GM23338 (cell line): Measurements from ENCODE around the gene HORMAD2. TPM values are rescaled to one million over a fixed set of nuclear protein-coding genes. Genes with fewer than 3 reads are reported as not detected.

Experiments used
- ATAC-seq: fragments of 200-7000 bp; cut with Tn5 transposase; 3 replicates; pipeline ENCODE4 v1.9.1; 2020
- DNase-seq: peaks from one replicate; pipeline ENCODE4 v3.0.0-alpha.2; 2015; ENCODE audit warnings: low spot score
- H2AFZ ChIP-seq: fragments of 200-600 bp; sonication (generic); 2 replicates; pipeline ENCODE4 v1.8.0; 2016; ENCODE audit warnings: antibody characterized with exemption, mild to moderate bottlenecking, moderate library complexity
- H3F3A ChIP-seq: fragments of 200-600 bp; sonication (generic); replicated peaks from 2 replicates; pipeline ENCODE4 v1.8.0; 2017; ENCODE audit warnings: antibody characterized with exemption, mixed run types, low read depth
- H3K27ac ChIP-seq: fragments of 200-600 bp; sonication (generic); 2 replicates; pipeline ENCODE4 v1.6.1; 2016; ENCODE audit warnings: low read depth
- H3K27me3 ChIP-seq: fragments of 200-600 bp; sonication (generic); 2 replicates; pipeline ENCODE4 v1.8.0; 2016; ENCODE audit warnings: mild to moderate bottlenecking, mixed run types, moderate library complexity; ENCODE audit not compliant: insufficient read depth
- H3K36me3 ChIP-seq: fragments of 200-600 bp; sonication (generic); 2 replicates; pipeline ENCODE4 v1.8.0; 2016; ENCODE audit warnings: mild to moderate bottlenecking; ENCODE audit not compliant: insufficient read depth
- H3K4me1 ChIP-seq: fragments of 200-600 bp; sonication (generic); 2 replicates; pipeline ENCODE4 v1.8.0; 2016; ENCODE audit warnings: mild to moderate bottlenecking, moderate library complexity; ENCODE audit not compliant: insufficient read depth
- H3K4me2 ChIP-seq: fragments of 200-600 bp; sonication (generic); 2 replicates; pipeline ENCODE4 v1.7.1; 2017; ENCODE audit warnings: mixed run types
- H3K4me3 ChIP-seq: fragments of 200-600 bp; sonication (generic); 2 replicates; pipeline ENCODE4 v1.6.1; 2016; ENCODE audit warnings: mixed run types
- H3K79me2 ChIP-seq: fragments of 200-600 bp; sonication (generic); replicated peaks from 2 replicates; pipeline ENCODE4 v1.8.0; 2017; ENCODE audit warnings: mild to moderate bottlenecking; ENCODE audit not compliant: insufficient read depth
- H3K9me2 ChIP-seq: fragments of 200-600 bp; sonication (generic); 2 replicates; pipeline ENCODE4 v1.8.0; 2017; ENCODE audit not compliant: insufficient read depth
- H4K20me1 ChIP-seq: fragments of 200-600 bp; sonication (generic); replicated peaks from 2 replicates; pipeline ENCODE4 v1.8.0; 2017; ENCODE audit warnings: mild to moderate bottlenecking; ENCODE audit not compliant: insufficient read depth
- H3K27ac Mint-ChIP-seq: 2 replicates; pipeline ENCODE4 v1.8.0; 2020; ENCODE audit warnings: inconsistent platforms, mild to moderate bottlenecking, moderate library complexity, mixed read lengths
- H3K27me3 Mint-ChIP-seq: 3 replicates; pipeline ENCODE4 v1.8.0; 2022; ENCODE audit warnings: low read depth, mild to moderate bottlenecking, moderate library complexity, mixed read lengths, inconsistent platforms; ENCODE audit not compliant: insufficient read depth, poor library complexity
- H3K36me3 Mint-ChIP-seq: 3 replicates; pipeline ENCODE4 v1.8.0; 2021; ENCODE audit warnings: low read depth, mild to moderate bottlenecking, inconsistent platforms, moderate library complexity, mixed read lengths
- H3K4me1 Mint-ChIP-seq: 3 replicates; pipeline ENCODE4 v1.8.0; 2020; ENCODE audit warnings: mild to moderate bottlenecking, inconsistent platforms, mixed read lengths
- H3K4me3 Mint-ChIP-seq: 3 replicates; pipeline ENCODE4 v1.8.0; 2021; ENCODE audit warnings: moderate library complexity, mild to moderate bottlenecking, inconsistent platforms, mixed read lengths
- H3K9me3 Mint-ChIP-seq: 3 replicates; pipeline ENCODE4 v1.8.0; 2020; ENCODE audit warnings: moderate library complexity, mild to moderate bottlenecking, inconsistent platforms, mixed read lengths
- STAT1 ChIP-seq: IDR thresholded peaks from one replicate; pipeline ENCODE4 v1.6.1; 2016; ENCODE audit warnings: antibody characterized with exemption; ENCODE audit not compliant: unreplicated experiment
- polyA plus RNA-seq: library from polyadenylated mRNA; unstranded; fragments of >200 nt; fragmentation: Nextera tagmentation; extraction: Ambion mirVana; gene quantifications from 2 replicates; pipeline ENCODE4 v1.2.1, GENCODE V29; 2016
- total RNA-seq: library from RNA; depleted of rRNA; stranded (reverse); fragments of >200 nt; shearing (Covaris generic); gene quantifications from 2 replicates; pipeline ENCODE4 v1.2.3, GENCODE V29; 2014
- TF ChIP-seq, protein P1 (sequence below): IDR thresholded peaks from one replicate; pipeline ENCODE4 v1.6.1; 2018; ENCODE audit warnings: antibody characterized with exemption; ENCODE audit not compliant: unreplicated experiment
- TF ChIP-seq, protein P2 (sequence below), 2 experiments: fragments of 200-600 bp in 1 of 2; sonication (generic) in 1 of 2; conservative IDR thresholded peaks; 2 replicates each; pipeline versions ENCODE4 v1.5.1 to v1.6.1; 2016 to 2017; ENCODE audit warnings: antibody characterized with exemption in 2 of 2, low read depth in 2 of 2, mild to moderate bottlenecking in 2 of 2, moderate library complexity in 1 of 2

The HORMAD2 gene
- total and polyA plus RNA-seq, 2 experiments from 2014 or later, result 0.40 TPM; not detected in 1

DNA sequence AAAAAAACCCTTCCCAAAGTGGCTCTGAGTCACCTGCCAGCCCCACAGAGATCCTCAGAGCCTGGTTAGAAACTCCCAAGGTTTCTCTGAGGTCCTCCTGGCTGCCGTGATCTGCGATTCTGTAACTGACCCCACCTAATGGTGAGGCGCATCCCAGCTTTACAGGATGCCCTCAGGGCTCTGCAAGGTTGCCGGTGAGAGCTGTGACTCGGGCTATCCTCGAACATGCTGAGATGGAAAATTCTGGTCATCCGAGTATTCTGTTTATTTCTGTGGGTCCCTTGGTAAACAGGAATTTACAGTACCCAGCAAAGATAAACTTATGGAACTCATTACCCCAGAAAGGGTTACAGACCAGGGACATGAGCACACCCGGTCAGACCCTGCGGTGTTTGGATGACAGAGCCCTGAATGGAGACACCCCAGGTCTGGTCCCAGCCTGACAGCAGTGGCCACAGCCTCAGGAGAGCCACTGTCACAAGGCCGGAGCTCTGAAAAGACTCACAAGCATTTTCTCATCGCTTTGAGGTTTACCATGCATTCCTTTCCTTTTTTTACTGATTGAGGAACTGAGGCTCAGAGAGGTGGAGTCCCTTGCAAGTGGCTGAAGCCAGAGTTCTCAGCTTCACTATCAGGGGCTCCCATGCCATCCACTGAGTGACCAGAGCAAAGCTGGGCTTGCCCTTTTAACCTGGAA is 144.0 kb downstream of the HORMAD2 start:
- no peaks in the 10 kb centered on the region for H3K9me3 Mint-ChIP-seq
- H3K27me3 ChIP-seq, result no peaks in the 10 kb centered on the region
- H2AFZ ChIP-seq, result 0 out of 2 replicates have a peak overlapping the region, but pooled peaks have one; percentile 9
- peak overlapping the region; percentile 37; the same call in 1 of the 2 replicates for H3K27ac Mint-ChIP-seq
- TF ChIP-seq, protein P1, sequence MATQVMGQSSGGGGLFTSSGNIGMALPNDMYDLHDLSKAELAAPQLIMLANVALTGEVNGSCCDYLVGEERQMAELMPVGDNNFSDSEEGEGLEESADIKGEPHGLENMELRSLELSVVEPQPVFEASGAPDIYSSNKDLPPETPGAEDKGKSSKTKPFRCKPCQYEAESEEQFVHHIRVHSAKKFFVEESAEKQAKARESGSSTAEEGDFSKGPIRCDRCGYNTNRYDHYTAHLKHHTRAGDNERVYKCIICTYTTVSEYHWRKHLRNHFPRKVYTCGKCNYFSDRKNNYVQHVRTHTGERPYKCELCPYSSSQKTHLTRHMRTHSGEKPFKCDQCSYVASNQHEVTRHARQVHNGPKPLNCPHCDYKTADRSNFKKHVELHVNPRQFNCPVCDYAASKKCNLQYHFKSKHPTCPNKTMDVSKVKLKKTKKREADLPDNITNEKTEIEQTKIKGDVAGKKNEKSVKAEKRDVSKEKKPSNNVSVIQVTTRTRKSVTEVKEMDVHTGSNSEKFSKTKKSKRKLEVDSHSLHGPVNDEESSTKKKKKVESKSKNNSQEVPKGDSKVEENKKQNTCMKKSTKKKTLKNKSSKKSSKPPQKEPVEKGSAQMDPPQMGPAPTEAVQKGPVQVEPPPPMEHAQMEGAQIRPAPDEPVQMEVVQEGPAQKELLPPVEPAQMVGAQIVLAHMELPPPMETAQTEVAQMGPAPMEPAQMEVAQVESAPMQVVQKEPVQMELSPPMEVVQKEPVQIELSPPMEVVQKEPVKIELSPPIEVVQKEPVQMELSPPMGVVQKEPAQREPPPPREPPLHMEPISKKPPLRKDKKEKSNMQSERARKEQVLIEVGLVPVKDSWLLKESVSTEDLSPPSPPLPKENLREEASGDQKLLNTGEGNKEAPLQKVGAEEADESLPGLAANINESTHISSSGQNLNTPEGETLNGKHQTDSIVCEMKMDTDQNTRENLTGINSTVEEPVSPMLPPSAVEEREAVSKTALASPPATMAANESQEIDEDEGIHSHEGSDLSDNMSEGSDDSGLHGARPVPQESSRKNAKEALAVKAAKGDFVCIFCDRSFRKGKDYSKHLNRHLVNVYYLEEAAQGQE, result no peak
- TF ChIP-seq, protein P2, sequence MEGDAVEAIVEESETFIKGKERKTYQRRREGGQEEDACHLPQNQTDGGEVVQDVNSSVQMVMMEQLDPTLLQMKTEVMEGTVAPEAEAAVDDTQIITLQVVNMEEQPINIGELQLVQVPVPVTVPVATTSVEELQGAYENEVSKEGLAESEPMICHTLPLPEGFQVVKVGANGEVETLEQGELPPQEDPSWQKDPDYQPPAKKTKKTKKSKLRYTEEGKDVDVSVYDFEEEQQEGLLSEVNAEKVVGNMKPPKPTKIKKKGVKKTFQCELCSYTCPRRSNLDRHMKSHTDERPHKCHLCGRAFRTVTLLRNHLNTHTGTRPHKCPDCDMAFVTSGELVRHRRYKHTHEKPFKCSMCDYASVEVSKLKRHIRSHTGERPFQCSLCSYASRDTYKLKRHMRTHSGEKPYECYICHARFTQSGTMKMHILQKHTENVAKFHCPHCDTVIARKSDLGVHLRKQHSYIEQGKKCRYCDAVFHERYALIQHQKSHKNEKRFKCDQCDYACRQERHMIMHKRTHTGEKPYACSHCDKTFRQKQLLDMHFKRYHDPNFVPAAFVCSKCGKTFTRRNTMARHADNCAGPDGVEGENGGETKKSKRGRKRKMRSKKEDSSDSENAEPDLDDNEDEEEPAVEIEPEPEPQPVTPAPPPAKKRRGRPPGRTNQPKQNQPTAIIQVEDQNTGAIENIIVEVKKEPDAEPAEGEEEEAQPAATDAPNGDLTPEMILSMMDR (conservative IDR thresholded peaks at IDR 0.05; ENCODE audit: low read depth in 2 of 2), result peak in 1 of 2 experiments; percentile 26; a peak in 2 of 4 replicates
- H3K4me1 Mint-ChIP-seq, result peaks cover 4% of the 10 kb centered on the region
- H3K4me2 ChIP-seq, result no peak overlapping the region
- no peaks in the 10 kb centered on the region for H3K79me2 ChIP-seq
- H3K36me3 ChIP-seq, result no peaks in the 10 kb centered on the region
- H3K4me1 ChIP-seq, result peaks cover 9% of the 10 kb centered on the region; the same call in 1 of the 2 replicates
- peak; percentile 75 for ATAC-seq
- H3K27ac ChIP-seq, result no peak overlapping the region
- no peaks in the 10 kb centered on the region for H3K36me3 Mint-ChIP-seq
- H3F3A ChIP-seq, result no peaks in the 10 kb centered on the region
- no peaks in the 10 kb centered on the region for H3K9me2 ChIP-seq
- no peak overlapping the region for H3K4me3 ChIP-seq
- no peak for DNase-seq
- H3K27me3 Mint-ChIP-seq, result peaks cover 14% of the 10 kb centered on the region
- no peak overlapping the region for H3K4me3 Mint-ChIP-seq
- no peaks in the 10 kb centered on the region for H4K20me1 ChIP-seq

DNA sequence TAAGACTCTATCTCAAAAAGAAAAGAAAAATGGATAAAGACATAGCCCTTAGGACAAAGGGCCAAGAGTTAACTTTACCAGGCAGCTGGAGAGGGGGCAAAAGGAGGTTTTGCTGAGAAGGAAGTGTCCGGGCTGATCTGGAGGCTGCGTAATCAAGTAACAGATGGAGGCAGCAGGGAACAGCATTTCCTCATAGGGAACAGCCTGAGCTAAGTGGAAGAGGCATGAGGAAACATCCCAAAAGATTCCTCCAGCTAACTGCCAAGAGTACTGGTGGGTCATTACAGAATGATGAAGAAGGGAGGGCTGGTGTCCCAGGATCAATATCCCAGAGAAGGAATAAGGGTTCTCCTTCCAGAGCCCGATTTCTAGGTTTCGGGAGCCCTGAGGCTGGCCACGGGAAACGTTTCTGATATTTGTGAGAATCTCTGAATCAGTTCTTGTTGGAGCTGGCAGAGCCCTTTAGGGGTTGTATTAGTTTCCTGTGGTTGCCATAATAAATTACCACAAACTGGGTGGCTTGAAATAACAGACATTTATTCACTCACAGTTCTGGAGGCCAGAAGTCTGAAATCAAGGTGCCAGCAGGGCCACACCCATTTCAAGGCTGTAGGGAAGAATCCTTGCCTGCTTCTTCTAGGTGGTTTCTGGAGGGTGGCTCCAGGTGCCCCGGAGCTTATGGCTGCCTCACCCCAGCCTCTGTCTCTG is 145.1 kb downstream of the HORMAD2 start:
- ATAC-seq (no peak), DNase-seq (no peak)
- Mint-ChIP-seq H3K27ac (no peak overlapping the region), H3K4me3 (no peak overlapping the region), H3K27me3 (peaks cover 9% of the 10 kb centered on the region), H3K4me1 (peaks cover 4% of the 10 kb centered on the region), H3K9me3 (no peaks in the 10 kb centered on the region), H3K36me3 (no peaks in the 10 kb centered on the region)
- no peak overlapping the region for H3K4me3 ChIP-seq
- H3K27me3 ChIP-seq, result no peaks in the 10 kb centered on the region
- TF ChIP-seq, protein P2 (conservative IDR thresholded peaks at IDR 0.05; ENCODE audit: low read depth in 2 of 2), result no peak
- TF ChIP-seq, protein P1, result no peak
- TF ChIP-seq STAT1, result no peak
- H3K36me3 ChIP-seq, result no peaks in the 10 kb centered on the region
- no peaks in the 10 kb centered on the region for H3K79me2 ChIP-seq
- no peaks in the 10 kb centered on the region for H4K20me1 ChIP-seq
- no peak overlapping the region for H3K27ac ChIP-seq
- H3K4me1 ChIP-seq, result peaks cover 10% of the 10 kb centered on the region; the same call in 1 of the 2 replicates
- no peak overlapping the region for H2AFZ ChIP-seq
- no peaks in the 10 kb centered on the region for H3K9me2 ChIP-seq
- no peaks in the 10 kb centered on the region for H3F3A ChIP-seq
- H3K4me2 ChIP-seq, result no peak overlapping the region
